ENCODE results near the gene ZNF26. TPM values are rescaled to one million over a fixed set of nuclear protein-coding genes. Genes with fewer than 3 reads are reported as not detected.
"Not testable (repeated sequence)": the region's sequence is repeated elsewhere in the genome, so short reads cannot be mapped to it uniquely, and the experiment has no call there.

ZNF26 gene
- total RNA-seq, 2 experiments from 2014 or later: 29.1 to 31.9 TPM

GRCh38 chr12:132966676-132967415, 19.3 kb upstream of the ZNF26 start:
- Mint-ChIP-seq H3K27me3 (no peaks in the 10 kb centered on the region), H3K9me3 (no peaks in the 10 kb centered on the region), H3K4me3 (no peak overlapping the region)

GRCh38 chr12:132967736-132968135, 18.4 kb upstream of the ZNF26 start:
- no peaks in the 10 kb centered on the region for H3K27me3 Mint-ChIP-seq
- DNase-seq (no peak), ATAC-seq (ENCODE audit: poor library complexity) (no peak)
- H3K4me3 Mint-ChIP-seq: no peak overlapping the region
- peaks cover 7% of the 10 kb centered on the region for H3K9me3 Mint-ChIP-seq
- H3K36me3 Mint-ChIP-seq (ENCODE audit: low read depth): peaks cover 21% of the 10 kb centered on the region
- Histone ChIP-seq H3K4me1 (ENCODE audit: insufficient read depth, low read length) (no peaks in the 10 kb centered on the region), H3K36me3 (ENCODE audit: insufficient read depth, low read length) (no peaks in the 10 kb centered on the region), H3K9me3 (ENCODE audit: control insufficient read depth in 1 of 2, insufficient read depth in 1 of 2, low read length in 2 of 2) (peaks cover 3 to 67% of the 10 kb centered on the region in 2 experiments), H3K27me3 (ENCODE audit: control insufficient read depth in 1 of 2, insufficient read depth in 2 of 2, low read length in 2 of 2) (no peaks in the 10 kb centered on the region), H3K4me3 (ENCODE audit: low read length) (no peak overlapping the region), H3K27ac (ENCODE audit: low read depth in 1 of 2, low read length in 2 of 2) (no peak overlapping the region)
- CTCF ChIA-PET: no interaction called here
- H3K4me1 Mint-ChIP-seq (ENCODE audit: low read depth): no peaks in the 10 kb centered on the region
- intact Hi-C loops (cut with DNase I, micrococcal nuclease): no loop called here
- no peak overlapping the region for H3K27ac Mint-ChIP-seq
- POLR2A ChIA-PET: no interaction called here
- no peak for TF ChIP-seq CTCF (IDR thresholded peaks at IDR 0.05)

More at GRCh38 chr12:132966676-132967415, 19.3 kb upstream of the ZNF26 start:
- no peaks in the 10 kb centered on the region for H3K36me3 ChIP-seq (ENCODE audit: insufficient read depth, low read length)
- H3K4me1 ChIP-seq (ENCODE audit: insufficient read depth, low read length): no peaks in the 10 kb centered on the region
- CTCF ChIA-PET: no interaction called here
- no peak for TF ChIP-seq CTCF (IDR thresholded peaks at IDR 0.05)
- Mint-ChIP-seq H3K4me1 (ENCODE audit: low read depth) (no peaks in the 10 kb centered on the region), H3K27ac (no peak overlapping the region), H3K36me3 (ENCODE audit: low read depth) (peaks cover 23% of the 10 kb centered on the region)
- POLR2A ChIA-PET: no interaction called here
- DNase-seq (no peak), ATAC-seq (ENCODE audit: poor library complexity) (no peak)
- peaks cover 0 to 68% of the 10 kb centered on the region in 2 experiments for H3K9me3 ChIP-seq (ENCODE audit: control insufficient read depth in 1 of 2, insufficient read depth in 1 of 2, low read length in 2 of 2)
- intact Hi-C loops (cut with DNase I, micrococcal nuclease): no loop called here
- H3K4me3 ChIP-seq (ENCODE audit: low read length): no peak overlapping the region
- H3K27me3 ChIP-seq (ENCODE audit: control insufficient read depth in 1 of 2, insufficient read depth in 2 of 2, low read length in 2 of 2): no peaks in the 10 kb centered on the region
- H3K27ac ChIP-seq (ENCODE audit: low read depth in 1 of 2, low read length in 2 of 2): no peak overlapping the region

- ChIA-PET CTCF (no interaction called here), POLR2A (no interaction called here)
- ATAC-seq (ENCODE audit: poor library complexity) (no peak), DNase-seq (no peak)
- Mint-ChIP-seq H3K9me3 (peaks cover 13% of the 10 kb centered on the region), H3K27ac (no peak overlapping the region), H3K36me3 (ENCODE audit: low read depth) (peaks cover 10% of the 10 kb centered on the region), H3K4me3 (no peak overlapping the region), H3K4me1 (ENCODE audit: low read depth) (no peaks in the 10 kb centered on the region), H3K27me3 (peaks cover 4% of the 10 kb centered on the region)
- H3K27me3 ChIP-seq (ENCODE audit: control insufficient read depth in 1 of 2, insufficient read depth in 2 of 2, low read length in 2 of 2): no peaks in the 10 kb centered on the region
- TF ChIP-seq CTCF (IDR thresholded peaks at IDR 0.05): no peak
- no peaks in the 10 kb centered on the region for H3K36me3 ChIP-seq (ENCODE audit: insufficient read depth, low read length)
- no peak overlapping the region for H3K27ac ChIP-seq (ENCODE audit: low read depth in 1 of 2, low read length in 2 of 2)
- H3K4me1 ChIP-seq (ENCODE audit: insufficient read depth, low read length): no peaks in the 10 kb centered on the region
- intact Hi-C loops (cut with DNase I, micrococcal nuclease): no loop called here
- no peak overlapping the region for H3K4me3 ChIP-seq (ENCODE audit: low read length)
- H3K9me3 ChIP-seq (ENCODE audit: control insufficient read depth in 1 of 2, insufficient read depth in 1 of 2, low read length in 2 of 2): peaks cover 12 to 51% of the 10 kb centered on the region in 2 experiments
These were observed 13.8 kb upstream of the ZNF26 start for GRCh38 chr12:132972374-132972773.

GRCh38 chr12:132976870-132977269, 9.3 kb upstream of the ZNF26 start:
- H3K4me3 ChIP-seq (ENCODE audit: low read length); CTCF ChIA-PET; H3K27me3 ChIP-seq (ENCODE audit: control insufficient read depth in 1 of 2, insufficient read depth in 2 of 2, low read length in 2 of 2); POLR2A ChIA-PET; H3K4me1 Mint-ChIP-seq (ENCODE audit: low read depth); H3K27ac ChIP-seq (ENCODE audit: low read depth in 1 of 2, low read length in 2 of 2); intact Hi-C loops (cut with DNase I, micrococcal nuclease); H3K36me3 ChIP-seq (ENCODE audit: insufficient read depth, low read length); H3K4me1 ChIP-seq (ENCODE audit: insufficient read depth, low read length); H3K36me3 Mint-ChIP-seq (ENCODE audit: low read depth); H3K4me3 Mint-ChIP-seq; ATAC-seq (ENCODE audit: poor library complexity); H3K27ac Mint-ChIP-seq; H3K27me3 Mint-ChIP-seq: not testable (repeated sequence)
- peak in 7 of 14 experiments; percentile 11 to 43 (median 27) for DNase-seq
- peaks cover 19% of the 10 kb centered on the region for H3K9me3 Mint-ChIP-seq
- peaks cover 12 to 22% of the 10 kb centered on the region in 2 experiments for H3K9me3 ChIP-seq (ENCODE audit: control insufficient read depth in 1 of 2, insufficient read depth in 1 of 2, low read length in 2 of 2)

All from CD4-positive, alpha-beta T cell (primary cell).